Osteocyte (in vitro differentiated cells): ENCODE results near the gene UNKL. TPM values are rescaled to one million over a fixed set of nuclear protein-coding genes. Genes with fewer than 3 reads are reported as not detected.

Experiments used
- DNase-seq: peaks from one replicate; pipeline ENCODE4 v3.0.0; 2021; ENCODE audit warnings: mixed read lengths; ENCODE audit not compliant: unreplicated experiment; ENCODE audit errors: extremely low spot score
- H3K27ac Mint-ChIP-seq: one replicate; pipeline ENCODE4 v1.8.0; 2021; ENCODE audit warnings: mild to moderate bottlenecking, mixed read lengths; ENCODE audit not compliant: unreplicated experiment
- H3K27me3 Mint-ChIP-seq: one replicate; pipeline ENCODE4 v1.8.0; 2021; ENCODE audit warnings: mixed read lengths; ENCODE audit not compliant: unreplicated experiment
- H3K36me3 Mint-ChIP-seq: one replicate; pipeline ENCODE4 v1.8.0; 2021; ENCODE audit warnings: mixed read lengths; ENCODE audit not compliant: unreplicated experiment
- H3K4me1 Mint-ChIP-seq: one replicate; pipeline ENCODE4 v1.8.0; 2021; ENCODE audit warnings: mixed read lengths; ENCODE audit not compliant: unreplicated experiment
- H3K4me3 Mint-ChIP-seq: one replicate; pipeline ENCODE4 v1.8.0; 2021; ENCODE audit warnings: mild to moderate bottlenecking, moderate library complexity, mixed read lengths; ENCODE audit not compliant: unreplicated experiment
- H3K9me3 Mint-ChIP-seq: one replicate; pipeline ENCODE4 v1.8.0; 2021; ENCODE audit warnings: mixed read lengths; ENCODE audit not compliant: unreplicated experiment
- total RNA-seq: library from RNA; stranded (reverse); gene quantifications from 2 replicates; pipeline ENCODE4 v1.2.1, GENCODE V29; 2021
- TF ChIP-seq, protein P1 (sequence below): fragments of 200-600 bp; sonication (generic); IDR thresholded peaks from 2 replicates; pipeline ENCODE4 v1.5.0; 2021; ENCODE audit warnings: antibody characterized with exemption, mild to moderate bottlenecking, moderate library complexity

UNKL gene
- total RNA-seq, 1 donor from 2014 or later: 34.4 TPM

DNA sequence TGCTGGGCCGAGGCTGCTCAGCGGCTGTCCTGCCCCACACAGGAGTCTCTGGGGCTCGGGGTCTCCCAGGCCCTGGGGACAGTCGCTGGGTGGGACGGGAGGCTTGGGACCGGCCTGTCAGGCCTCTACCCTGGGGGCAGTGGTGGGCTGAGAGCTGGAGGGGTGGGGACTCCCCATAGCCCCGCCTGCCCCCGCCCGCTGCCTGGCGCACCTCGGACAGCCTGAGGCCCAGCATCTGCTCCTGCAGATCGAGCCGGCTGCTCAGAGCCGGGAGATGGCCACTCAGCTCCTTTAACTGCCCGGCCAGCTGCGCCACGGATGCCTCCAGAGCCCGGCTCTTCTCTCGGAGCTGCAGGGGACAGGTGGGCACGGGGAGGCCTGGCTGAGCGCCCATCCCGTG is 23.1 kb upstream of the UNKL start:
- TF ChIP-seq, protein P1, sequence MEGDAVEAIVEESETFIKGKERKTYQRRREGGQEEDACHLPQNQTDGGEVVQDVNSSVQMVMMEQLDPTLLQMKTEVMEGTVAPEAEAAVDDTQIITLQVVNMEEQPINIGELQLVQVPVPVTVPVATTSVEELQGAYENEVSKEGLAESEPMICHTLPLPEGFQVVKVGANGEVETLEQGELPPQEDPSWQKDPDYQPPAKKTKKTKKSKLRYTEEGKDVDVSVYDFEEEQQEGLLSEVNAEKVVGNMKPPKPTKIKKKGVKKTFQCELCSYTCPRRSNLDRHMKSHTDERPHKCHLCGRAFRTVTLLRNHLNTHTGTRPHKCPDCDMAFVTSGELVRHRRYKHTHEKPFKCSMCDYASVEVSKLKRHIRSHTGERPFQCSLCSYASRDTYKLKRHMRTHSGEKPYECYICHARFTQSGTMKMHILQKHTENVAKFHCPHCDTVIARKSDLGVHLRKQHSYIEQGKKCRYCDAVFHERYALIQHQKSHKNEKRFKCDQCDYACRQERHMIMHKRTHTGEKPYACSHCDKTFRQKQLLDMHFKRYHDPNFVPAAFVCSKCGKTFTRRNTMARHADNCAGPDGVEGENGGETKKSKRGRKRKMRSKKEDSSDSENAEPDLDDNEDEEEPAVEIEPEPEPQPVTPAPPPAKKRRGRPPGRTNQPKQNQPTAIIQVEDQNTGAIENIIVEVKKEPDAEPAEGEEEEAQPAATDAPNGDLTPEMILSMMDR: no peak
- H3K36me3 Mint-ChIP-seq: no peaks in the 10 kb centered on the region
- H3K9me3 Mint-ChIP-seq: no peaks in the 10 kb centered on the region
- no peak for DNase-seq
- no peaks in the 10 kb centered on the region for H3K27me3 Mint-ChIP-seq
- H3K4me3 Mint-ChIP-seq: no peak overlapping the region
- no peaks in the 10 kb centered on the region for H3K4me1 Mint-ChIP-seq
- H3K27ac Mint-ChIP-seq: no peak overlapping the region

DNA sequence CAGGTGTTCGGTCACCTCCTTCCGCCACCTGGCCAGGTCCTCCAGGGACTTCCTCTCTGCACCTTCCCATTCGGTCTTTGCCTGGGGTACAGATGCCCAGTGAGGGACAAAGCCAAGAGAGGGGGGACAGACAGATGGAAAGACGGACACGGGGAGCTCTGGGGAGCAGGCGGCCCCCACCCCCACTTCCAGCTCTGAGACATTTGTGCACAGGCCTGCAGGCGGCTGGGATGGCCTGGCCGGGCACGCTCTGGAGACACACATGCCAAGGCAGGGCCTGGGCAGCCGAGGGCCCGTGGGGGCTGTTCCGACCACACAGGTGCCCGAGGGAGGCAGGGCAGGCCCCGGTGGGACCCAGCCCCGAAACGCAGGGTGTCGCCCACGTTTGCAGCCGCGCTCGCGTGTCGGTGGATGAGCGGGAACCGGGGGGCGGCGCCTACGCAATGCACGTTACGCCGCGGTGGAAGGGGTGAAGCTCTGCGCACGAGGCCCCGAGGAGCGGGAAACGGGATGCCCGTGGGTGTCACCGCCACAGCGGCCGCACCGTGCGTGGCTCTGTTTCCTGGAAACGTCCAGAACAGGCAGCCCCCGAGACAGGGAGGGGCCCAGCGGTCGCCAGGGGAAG is 22.3 kb upstream of the UNKL start:
- TF ChIP-seq, protein P1: no peak
- DNase-seq: no peak
- no peaks in the 10 kb centered on the region for H3K27me3 Mint-ChIP-seq
- no peaks in the 10 kb centered on the region for H3K36me3 Mint-ChIP-seq
- no peak overlapping the region for H3K4me3 Mint-ChIP-seq
- no peaks in the 10 kb centered on the region for H3K9me3 Mint-ChIP-seq
- H3K27ac Mint-ChIP-seq: no peak overlapping the region
- no peaks in the 10 kb centered on the region for H3K4me1 Mint-ChIP-seq

DNA sequence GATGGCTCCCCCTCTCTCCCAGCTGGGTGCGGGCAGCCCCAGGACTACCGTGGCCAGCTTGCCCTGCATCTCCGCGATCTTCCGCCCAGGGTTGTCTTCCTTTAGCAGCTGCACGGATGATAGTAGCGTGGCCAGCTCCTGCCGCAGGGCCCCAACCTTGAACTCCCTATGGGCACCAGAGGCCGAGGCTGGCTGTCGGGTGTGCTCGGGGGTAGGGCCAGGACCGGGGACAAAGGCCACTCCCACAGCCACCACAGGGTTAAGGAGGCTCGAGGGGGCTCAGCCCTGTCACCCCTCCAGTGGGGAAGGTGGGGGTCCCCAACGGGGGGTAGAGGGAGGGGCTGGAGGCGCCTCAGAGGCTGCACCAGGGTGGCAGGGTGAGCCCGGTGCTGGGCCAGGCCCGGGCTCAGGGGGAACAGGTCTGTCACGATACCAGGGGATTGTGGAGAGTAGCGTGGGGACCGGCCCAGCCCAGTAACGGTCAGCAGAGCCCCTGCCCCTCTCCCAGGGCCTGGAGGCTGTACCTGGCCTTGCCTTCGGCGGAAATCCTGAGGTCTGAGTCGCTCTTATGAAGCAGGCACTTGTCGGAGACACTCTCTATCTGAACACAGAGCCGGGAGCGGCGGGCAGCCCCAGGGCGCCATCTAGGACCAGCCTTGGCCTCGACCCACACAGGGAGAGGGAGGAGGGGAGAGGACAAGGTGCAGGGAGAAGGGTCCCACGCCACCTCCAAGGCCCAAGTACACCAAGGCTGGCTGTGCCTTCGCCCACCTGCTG is 21.6 kb upstream of the UNKL start:
- Mint-ChIP-seq H3K4me1 (no peaks in the 10 kb centered on the region), H3K9me3 (no peaks in the 10 kb centered on the region), H3K27me3 (no peaks in the 10 kb centered on the region), H3K36me3 (no peaks in the 10 kb centered on the region), H3K4me3 (no peak overlapping the region), H3K27ac (no peak overlapping the region)
- DNase-seq: no peak
- TF ChIP-seq, protein P1: no peak

DNA sequence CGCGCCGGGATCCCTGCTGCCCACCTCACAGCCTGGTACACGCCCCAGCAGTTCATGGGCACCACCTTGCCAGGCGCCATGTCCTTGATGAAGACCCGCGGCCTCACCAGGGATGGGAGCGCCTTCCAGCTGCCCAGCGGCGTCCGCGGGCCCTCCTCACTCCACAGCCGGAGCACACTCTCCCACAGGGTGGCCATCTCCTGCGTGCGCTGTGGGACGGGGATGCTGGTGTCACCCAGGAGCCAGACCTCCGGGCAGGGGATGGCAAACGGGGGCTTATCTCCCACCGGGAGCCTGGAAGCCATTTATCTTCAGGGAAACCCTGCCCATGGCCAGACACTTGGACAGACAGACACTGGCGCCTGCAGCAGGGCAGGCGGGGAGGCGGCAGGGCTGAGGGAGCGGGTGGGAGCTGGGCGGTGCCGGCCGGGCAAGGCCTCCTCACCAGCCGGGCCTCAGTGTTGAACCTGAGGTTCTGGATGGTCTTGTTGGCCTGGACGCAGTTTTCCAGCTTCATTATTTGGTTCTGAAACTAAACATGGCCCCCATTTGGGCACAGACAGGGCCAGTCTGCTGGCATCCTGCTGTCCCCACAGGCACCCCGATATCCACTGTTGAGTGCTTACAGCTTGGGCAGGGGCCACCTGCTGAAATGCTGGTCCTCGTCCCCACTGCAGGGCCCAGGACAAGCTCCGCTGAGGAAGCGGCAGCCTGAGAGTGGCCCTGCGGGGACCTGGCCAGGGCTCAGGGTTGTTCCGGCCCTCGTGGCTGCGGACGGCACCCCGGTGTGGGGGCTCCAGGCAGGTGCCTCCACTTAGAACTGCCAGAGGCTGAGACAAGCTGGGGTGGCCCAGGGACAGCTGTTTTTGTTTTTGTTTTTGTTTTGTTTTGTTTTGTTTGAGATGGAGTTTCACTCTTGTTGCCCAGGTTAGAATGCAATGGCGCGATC is 20.4 kb upstream of the UNKL start:
- TF ChIP-seq, protein P1: no peak
- Mint-ChIP-seq H3K4me3 (no peak overlapping the region), H3K27ac (no peak overlapping the region), H3K36me3 (no peaks in the 10 kb centered on the region), H3K4me1 (no peaks in the 10 kb centered on the region), H3K9me3 (no peaks in the 10 kb centered on the region), H3K27me3 (no peaks in the 10 kb centered on the region)
- no peak for DNase-seq
